HUES6 (cell line): Measurements from ENCODE around the gene IQSEC3.
"Not testable (repeated sequence)": the region's sequence is repeated elsewhere in the genome, so short reads cannot be mapped to it uniquely, and the experiment has no call there.

Experiments used
- H3K27ac ChIP-seq: 2 replicates; pipeline ENCODE4 v1.7.0; 2013; ENCODE audit warnings: low read depth, mild to moderate bottlenecking, low read length, inconsistent platforms
- H3K27me3 ChIP-seq: 2 replicates; pipeline ENCODE4 v1.6.1; 2013; ENCODE audit warnings: low read length; ENCODE audit not compliant: control insufficient read depth, insufficient read depth
- H3K36me3 ChIP-seq: 2 replicates; pipeline ENCODE4 v1.6.1; 2013; ENCODE audit warnings: low read length; ENCODE audit not compliant: control insufficient read depth, insufficient read depth
- H3K4me1 ChIP-seq: 2 replicates; pipeline ENCODE4 v1.6.1; 2013; ENCODE audit warnings: low read length; ENCODE audit not compliant: control insufficient read depth, insufficient read depth
- H3K4me3 ChIP-seq: 2 replicates; pipeline ENCODE4 v1.5.1; 2013; ENCODE audit warnings: low read depth, low read length
- H3K9ac ChIP-seq: one replicate; pipeline ENCODE4 v1.6.1; 2013; ENCODE audit warnings: mild to moderate bottlenecking, low read length
- H3K9me3 ChIP-seq: 2 replicates; pipeline ENCODE4 v1.6.1; 2013; ENCODE audit warnings: low read depth, low read length; ENCODE audit not compliant: control insufficient read depth, insufficient read depth

IQSEC3 gene

GRCh38 chr12:53735-54730, 12.5 kb upstream of the IQSEC3 start:
- Histone ChIP-seq H3K9me3 (no peaks in the 10 kb centered on the region; the same call in 1 of the 2 replicates), H3K27ac (no peak overlapping the region), H3K4me3 (no peak overlapping the region), H3K27me3 (peaks cover 48% of the 10 kb centered on the region), H3K4me1 (peaks cover 8% of the 10 kb centered on the region; the same call in 1 of the 2 replicates), H3K36me3 (no peaks in the 10 kb centered on the region), H3K9ac (no peak overlapping the region)

- peaks cover 53% of the 10 kb centered on the region for H3K27me3 ChIP-seq
- H3K9me3 ChIP-seq = no peaks in the 10 kb centered on the region; the same call in 1 of the 2 replicates
- no peak overlapping the region for H3K27ac ChIP-seq
- H3K4me1 ChIP-seq = peaks cover 8% of the 10 kb centered on the region; the same call in 1 of the 2 replicates
- no peak overlapping the region for H3K4me3 ChIP-seq
- H3K9ac ChIP-seq = no peak overlapping the region
- no peaks in the 10 kb centered on the region for H3K36me3 ChIP-seq
Observed at GRCh38 chr12:54750-55535, 11.6 kb upstream of the IQSEC3 start.

- peaks cover 56% of the 10 kb centered on the region for H3K27me3 ChIP-seq
Observed at GRCh38 chr12:56683-57346, 9.8 kb upstream of the IQSEC3 start.

GRCh38 chr12:57539-57938, 9.0 kb upstream of the IQSEC3 start:
- Histone ChIP-seq H3K9ac (no peak overlapping the region), H3K9me3 (no peaks in the 10 kb centered on the region; the same call in 1 of the 2 replicates), H3K36me3 (no peaks in the 10 kb centered on the region), H3K4me1 (peaks cover 8% of the 10 kb centered on the region; the same call in 1 of the 2 replicates), H3K27me3 (peaks cover 56% of the 10 kb centered on the region), H3K4me3 (no peak overlapping the region), H3K27ac (no peak overlapping the region)

More at GRCh38 chr12:56683-57346, 9.8 kb upstream of the IQSEC3 start:
- Histone ChIP-seq H3K9me3 (no peaks in the 10 kb centered on the region; the same call in 1 of the 2 replicates), H3K9ac (no peak overlapping the region), H3K4me1 (peaks cover 8% of the 10 kb centered on the region; the same call in 1 of the 2 replicates), H3K27ac (no peak overlapping the region), H3K36me3 (no peaks in the 10 kb centered on the region), H3K4me3 (no peak overlapping the region)

- Histone ChIP-seq H3K9me3 (no peaks in the 10 kb centered on the region; the same call in 1 of the 2 replicates), H3K4me3 (no peak overlapping the region), H3K36me3 (no peaks in the 10 kb centered on the region), H3K27me3 (peaks cover 50% of the 10 kb centered on the region; the same call in 1 of the 2 replicates), H3K27ac (no peak overlapping the region), H3K4me1 (peaks cover 8% of the 10 kb centered on the region; the same call in 1 of the 2 replicates), H3K9ac (no peak overlapping the region)
Observed at GRCh38 chr12:58832-59231, 7.7 kb upstream of the IQSEC3 start.

- H3K36me3 ChIP-seq, H3K4me1 ChIP-seq, H3K4me3 ChIP-seq, H3K9me3 ChIP-seq, H3K27ac ChIP-seq, H3K9ac ChIP-seq: not testable (repeated sequence)
- peaks cover 43% of the 10 kb centered on the region for H3K27me3 ChIP-seq
Observed at GRCh38 chr12:61845-62244, 4.7 kb upstream of the IQSEC3 start.

GRCh38 chr12:65491-66063, 990 bp upstream of the IQSEC3 start:
- not testable (repeated sequence) for H3K9ac ChIP-seq, H3K9me3 ChIP-seq, H3K27ac ChIP-seq, H3K36me3 ChIP-seq, H3K4me1 ChIP-seq
- H3K4me3 ChIP-seq = 0 out of 2 replicates have a peak overlapping the region, but pooled peaks have one; percentile 40
- peaks cover 41% of the 10 kb centered on the region for H3K27me3 ChIP-seq

- H3K4me1 ChIP-seq, H3K36me3 ChIP-seq, H3K9me3 ChIP-seq, H3K9ac ChIP-seq, H3K27ac ChIP-seq: not testable (repeated sequence)
- peaks cover 54% of the 10 kb centered on the region for H3K27me3 ChIP-seq
- peak overlapping the region; percentile 50 for H3K4me3 ChIP-seq
Observed at GRCh38 chr12:66782-67504, 376 bp downstream of the IQSEC3 start.

- not testable (repeated sequence) for H3K27ac ChIP-seq, H3K36me3 ChIP-seq, H3K9ac ChIP-seq, H3K4me1 ChIP-seq, H3K4me3 ChIP-seq, H3K9me3 ChIP-seq
- H3K27me3 ChIP-seq = peaks cover 63% of the 10 kb centered on the region
Observed at GRCh38 chr12:69677-70076, 3.1 kb downstream of the IQSEC3 start.

- not testable (repeated sequence) for H3K9ac ChIP-seq, H3K9me3 ChIP-seq, H3K27ac ChIP-seq, H3K4me1 ChIP-seq, H3K4me3 ChIP-seq, H3K36me3 ChIP-seq
- H3K27me3 ChIP-seq = peaks cover 61% of the 10 kb centered on the region
Observed at GRCh38 chr12:70541-70940, 4.0 kb downstream of the IQSEC3 start.
